GM18499 (cell line): Measurements from ENCODE around the gene MFSD2B.
"Not testable (repeated sequence)": the region's sequence is repeated elsewhere in the genome, so short reads cannot be mapped to it uniquely, and the experiment has no call there.

Source experiments
- ATAC-seq: cut with Tn5 transposase; IDR thresholded peaks from one replicate; pipeline ENCODE4 v1.9.1; 2021; ENCODE audit warnings: moderate number of reproducible peaks; ENCODE audit not compliant: insufficient read depth, unreplicated experiment

Gene MFSD2B

GRCh38 chr2:24009680-24010476 is at the start of gene MFSD2B:
Gene MFSD2B (plus strand): TSS chr2:24010085. CDS start chr2:24010097, 12 bp downstream.
- no peak for ATAC-seq

GRCh38 chr2:23967846-23968245 is 42.0 kb upstream of the MFSD2B start:
- no peak for ATAC-seq

- ATAC-seq, result no peak
Observed at GRCh38 chr2:23976883-23977282, 33.0 kb upstream of the MFSD2B start.

- ATAC-seq, result no peak
Observed at GRCh38 chr2:23988371-23988770, 21.5 kb upstream of the MFSD2B start.

GRCh38 chr2:23992931-23993330 is 17.0 kb upstream of the MFSD2B start:
- ATAC-seq, result no peak

GRCh38 chr2:23993736-23994269 is 16.1 kb upstream of the MFSD2B start:
- no peak for ATAC-seq

- ATAC-seq, result no peak
Observed at GRCh38 chr2:23994567-23994966, 15.3 kb upstream of the MFSD2B start.

- no peak for ATAC-seq
Observed at GRCh38 chr2:24007693-24008092, 2.2 kb upstream of the MFSD2B start.

- no peak for ATAC-seq
Observed at GRCh38 chr2:24008672-24009366, 1.1 kb upstream of the MFSD2B start.

GRCh38 chr2:24009367-24009679 is 562 bp upstream of the MFSD2B start:
- ATAC-seq, result no peak

- ATAC-seq, result no peak
Observed at GRCh38 chr2:24010477-24011249, 778 bp downstream of the MFSD2B start.

GRCh38 chr2:24011250-24012104 is 1.6 kb downstream of the MFSD2B start:
- no peak for ATAC-seq

GRCh38 chr2:24012521-24013188 is 2.8 kb downstream of the MFSD2B start:
- ATAC-seq, result no peak

- ATAC-seq, result not testable (repeated sequence)
Observed at GRCh38 chr2:24014902-24015301, 5.0 kb downstream of the MFSD2B start.

GRCh38 chr2:24015562-24016375 is 5.9 kb downstream of the MFSD2B start:
- no peak for ATAC-seq

- ATAC-seq, result no peak
Observed at GRCh38 chr2:24016376-24016761, 6.5 kb downstream of the MFSD2B start.

GRCh38 chr2:24016853-24017703 is 7.2 kb downstream of the MFSD2B start:
- ATAC-seq, result no peak

GRCh38 chr2:24017711-24018110 is 7.8 kb downstream of the MFSD2B start:
- no peak for ATAC-seq
